A204.1 (cell line): ENCODE measurements around the gene KRTAP19-5.
"Not testable (repeated sequence)": the region's sequence is repeated elsewhere in the genome, so short reads cannot be mapped to it uniquely, and the experiment has no call there.

Experiments used
- FAIRE-seq: peaks from 2 replicates; lab custom pipeline; 2012; peaks lifted over from hg19 to GRCh38; lab: Jason Lieb, UNC

The KRTAP19-5 gene

GRCh38 chr21:30502041-30502440 lies at the start of gene KRTAP19-5:
Gene KRTAP19-5 (minus strand): TSS chr21:30502141. CDS start chr21:30502090, 51 bp downstream.
- no peak for FAIRE-seq

- FAIRE-seq = no peak
Observed at GRCh38 chr21:30541764-30542163, 39.8 kb upstream of the KRTAP19-5 start, which contains the start of gene KRTAP19-6. Gene KRTAP19-6 (minus strand): TSS chr21:30541864. CDS start chr21:30541833, 31 bp downstream.

- no peak for FAIRE-seq
Observed at GRCh38 chr21:30518876-30519275, 16.9 kb upstream of the KRTAP19-5 start.

GRCh38 chr21:30515681-30516080 lies 13.7 kb upstream of the KRTAP19-5 start:
- no peak for FAIRE-seq

GRCh38 chr21:30505621-30506205 lies 3.8 kb upstream of the KRTAP19-5 start:
- FAIRE-seq = not testable (repeated sequence)

GRCh38 chr21:30497065-30497464 lies 4.9 kb downstream of the KRTAP19-5 start, which contains the start of gene KRTAP19-4:
Gene KRTAP19-4 (minus strand): TSS chr21:30497165. CDS start chr21:30497110, 55 bp downstream.
- FAIRE-seq = no peak

GRCh38 chr21:30491963-30492428 lies 9.9 kb downstream of the KRTAP19-5 start, which contains the start of gene KRTAP19-3:
Gene KRTAP19-3 (minus strand): TSS chr21:30492013. CDS start chr21:30491957, 56 bp downstream.
- FAIRE-seq = no peak

GRCh38 chr21:30487336-30487735 lies 14.6 kb downstream of the KRTAP19-5 start, which contains the start of gene KRTAP19-2:
Gene KRTAP19-2 (minus strand): TSS chr21:30487436. CDS start chr21:30487348, 88 bp downstream.
- FAIRE-seq = no peak

GRCh38 chr21:30486180-30486579 lies 15.8 kb downstream of the KRTAP19-5 start:
- no peak for FAIRE-seq

GRCh38 chr21:30482130-30482529 lies 19.8 kb downstream of the KRTAP19-5 start:
- no peak for FAIRE-seq

- no peak for FAIRE-seq
Observed at GRCh38 chr21:30480145-30480544, 21.8 kb downstream of the KRTAP19-5 start, which contains the start of gene KRTAP19-1. Gene KRTAP19-1 (minus strand): TSS chr21:30480367. CDS start chr21:30480317, 50 bp downstream.

GRCh38 chr21:30479259-30479658 lies 22.7 kb downstream of the KRTAP19-5 start:
- FAIRE-seq = no peak

- FAIRE-seq = no peak
Observed at GRCh38 chr21:30478004-30478403, 23.9 kb downstream of the KRTAP19-5 start.

GRCh38 chr21:30468900-30469714 lies 32.8 kb downstream of the KRTAP19-5 start:
- FAIRE-seq = no peak

GRCh38 chr21:30463713-30464112 lies 38.2 kb downstream of the KRTAP19-5 start:
- FAIRE-seq = no peak
